ENCODE measurements around the gene PRAME.
A peak's percentile ranks its signal among the peaks of the same experiment; 100 is the strongest.
"Not testable (repeated sequence)": the region's sequence is repeated elsewhere in the genome, so short reads cannot be mapped to it uniquely, and the experiment has no call there.

PRAME gene, protein sequence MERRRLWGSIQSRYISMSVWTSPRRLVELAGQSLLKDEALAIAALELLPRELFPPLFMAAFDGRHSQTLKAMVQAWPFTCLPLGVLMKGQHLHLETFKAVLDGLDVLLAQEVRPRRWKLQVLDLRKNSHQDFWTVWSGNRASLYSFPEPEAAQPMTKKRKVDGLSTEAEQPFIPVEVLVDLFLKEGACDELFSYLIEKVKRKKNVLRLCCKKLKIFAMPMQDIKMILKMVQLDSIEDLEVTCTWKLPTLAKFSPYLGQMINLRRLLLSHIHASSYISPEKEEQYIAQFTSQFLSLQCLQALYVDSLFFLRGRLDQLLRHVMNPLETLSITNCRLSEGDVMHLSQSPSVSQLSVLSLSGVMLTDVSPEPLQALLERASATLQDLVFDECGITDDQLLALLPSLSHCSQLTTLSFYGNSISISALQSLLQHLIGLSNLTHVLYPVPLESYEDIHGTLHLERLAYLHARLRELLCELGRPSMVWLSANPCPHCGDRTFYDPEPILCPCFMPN

DNA sequence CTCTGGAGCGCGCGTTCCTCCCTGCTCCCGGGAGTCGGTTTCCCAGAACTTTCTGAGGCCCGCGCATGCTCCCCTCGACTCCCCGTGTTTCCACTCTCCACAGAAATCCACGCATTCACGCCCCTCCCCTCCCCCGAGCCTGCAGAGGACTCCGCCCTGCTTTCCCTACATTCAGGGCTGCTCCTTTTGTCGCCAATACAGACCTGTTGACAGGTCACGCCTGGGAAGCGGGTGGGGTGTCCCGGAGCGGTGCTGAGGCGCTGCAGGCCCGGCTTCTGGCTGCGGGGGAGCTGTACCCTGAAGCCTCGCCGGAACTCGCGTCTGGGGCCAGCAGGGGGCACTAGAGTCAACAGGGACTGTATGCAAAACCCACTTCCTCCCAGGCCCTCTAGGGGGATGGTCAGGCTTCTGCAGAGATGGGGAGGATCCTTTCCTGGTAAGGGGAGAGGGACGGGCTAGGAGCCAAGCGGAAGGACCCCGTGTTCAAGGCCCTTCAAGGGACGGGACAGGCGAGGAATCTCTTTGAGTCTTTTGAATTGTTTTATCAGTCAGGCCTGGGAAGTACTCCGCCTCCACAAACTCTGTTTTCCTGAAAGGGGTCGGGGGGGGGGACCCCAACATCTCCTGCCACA is at the start of gene PRAME:
Gene PRAME, minus strand, starts transcription at position 294 of the 632 bp plus-strand sequence. CDS start 2,433 bp downstream, outside the sequence.
- no peak for DNase-seq

DNA sequence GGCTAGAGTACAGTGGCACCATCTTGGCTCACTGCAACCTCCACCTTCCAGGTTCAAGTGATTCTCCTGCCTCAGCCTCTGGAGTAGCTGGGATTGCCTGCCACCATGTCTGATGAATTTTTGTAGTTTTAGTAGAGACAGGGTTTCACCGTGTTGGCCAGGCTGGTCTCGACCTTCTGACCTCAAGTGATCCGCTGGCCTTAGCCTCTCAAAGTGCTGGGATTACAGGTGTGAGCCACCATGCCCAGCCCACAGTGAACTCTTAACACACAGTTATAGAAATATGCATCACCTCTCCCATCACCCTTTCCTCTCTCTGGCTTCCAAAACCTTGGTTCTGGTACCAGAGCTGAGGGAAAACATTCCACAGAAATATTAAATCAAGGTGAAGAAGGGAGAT is 49.0 kb upstream of the PRAME start:
- DNase-seq = not testable (repeated sequence)

DNA sequence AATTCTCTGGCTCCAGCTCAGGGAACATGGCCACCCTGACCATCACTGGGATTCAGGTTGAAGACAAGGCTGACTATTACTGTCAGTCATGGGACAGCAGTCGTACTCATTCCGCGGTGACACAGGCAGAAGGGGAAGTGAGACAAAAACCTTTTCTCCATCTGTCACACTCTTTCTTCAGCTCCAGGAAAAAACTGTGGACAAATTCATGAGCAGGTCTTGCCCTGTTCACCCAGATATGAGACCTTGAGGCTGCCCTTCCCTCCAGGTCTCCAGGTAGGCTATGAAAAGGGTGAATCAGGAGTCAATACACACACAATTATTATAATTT is 46.0 kb upstream of the PRAME start:
- DNase-seq = no peak

DNA sequence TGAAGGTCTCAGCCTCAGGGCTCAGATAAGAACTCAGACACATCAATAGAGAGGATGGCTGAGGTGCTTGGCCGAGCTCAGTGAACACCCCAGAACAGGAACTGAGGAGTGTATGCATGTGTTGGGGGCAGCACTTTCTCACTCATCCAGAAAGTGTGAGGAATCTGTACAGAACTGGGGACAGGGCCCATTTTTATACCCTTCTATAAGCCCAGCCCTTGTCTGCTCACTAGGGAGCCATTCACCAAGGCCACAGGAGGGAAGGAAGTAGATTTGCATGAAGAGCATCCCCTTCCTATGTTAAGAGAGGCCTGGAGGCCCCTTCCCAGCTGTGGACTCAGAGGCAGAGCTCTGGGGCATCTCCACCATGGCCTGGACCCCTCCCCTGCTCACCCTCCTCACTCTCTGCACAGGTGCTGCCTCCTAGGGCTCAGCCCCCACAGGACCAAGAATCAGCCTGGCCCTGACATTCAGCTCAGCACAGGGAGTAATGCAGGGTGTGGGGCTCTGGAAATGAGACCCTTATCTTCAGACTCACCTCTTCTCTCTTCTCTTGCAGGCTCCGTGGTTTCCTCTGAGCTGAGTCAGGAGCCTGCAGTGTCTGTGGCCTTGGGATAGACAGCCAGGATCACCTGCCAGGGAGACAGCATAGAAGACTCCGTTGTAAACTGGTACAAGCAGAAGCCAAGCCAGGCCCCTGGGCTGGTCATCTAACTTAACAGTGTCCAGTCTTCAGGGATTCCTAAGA is 45.4 kb upstream of the PRAME start:
- no peak for DNase-seq

DNA sequence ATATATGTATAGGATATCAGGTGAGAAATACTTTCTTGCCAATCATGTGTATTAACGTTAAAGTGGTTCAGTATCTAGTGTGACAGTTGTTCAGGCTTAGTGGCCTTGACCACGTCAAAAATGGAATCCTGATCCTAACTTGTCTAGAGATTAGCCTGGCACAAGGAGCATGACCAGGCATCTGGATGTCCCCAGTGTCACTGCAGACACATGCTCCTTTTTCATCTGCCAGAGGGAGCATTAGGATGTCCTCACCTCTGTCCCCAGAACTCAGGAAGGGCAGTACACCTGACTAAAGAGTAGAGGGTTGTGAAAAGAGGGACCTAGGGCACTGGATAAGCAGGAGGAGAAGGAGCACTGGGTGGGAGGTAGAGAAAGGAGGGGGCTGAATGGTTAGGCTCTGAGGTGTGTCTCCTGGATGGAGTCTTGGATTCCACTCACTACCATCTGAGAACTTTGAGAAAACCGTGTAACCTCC is 44.4 kb upstream of the PRAME start:
- DNase-seq = no peak

DNA sequence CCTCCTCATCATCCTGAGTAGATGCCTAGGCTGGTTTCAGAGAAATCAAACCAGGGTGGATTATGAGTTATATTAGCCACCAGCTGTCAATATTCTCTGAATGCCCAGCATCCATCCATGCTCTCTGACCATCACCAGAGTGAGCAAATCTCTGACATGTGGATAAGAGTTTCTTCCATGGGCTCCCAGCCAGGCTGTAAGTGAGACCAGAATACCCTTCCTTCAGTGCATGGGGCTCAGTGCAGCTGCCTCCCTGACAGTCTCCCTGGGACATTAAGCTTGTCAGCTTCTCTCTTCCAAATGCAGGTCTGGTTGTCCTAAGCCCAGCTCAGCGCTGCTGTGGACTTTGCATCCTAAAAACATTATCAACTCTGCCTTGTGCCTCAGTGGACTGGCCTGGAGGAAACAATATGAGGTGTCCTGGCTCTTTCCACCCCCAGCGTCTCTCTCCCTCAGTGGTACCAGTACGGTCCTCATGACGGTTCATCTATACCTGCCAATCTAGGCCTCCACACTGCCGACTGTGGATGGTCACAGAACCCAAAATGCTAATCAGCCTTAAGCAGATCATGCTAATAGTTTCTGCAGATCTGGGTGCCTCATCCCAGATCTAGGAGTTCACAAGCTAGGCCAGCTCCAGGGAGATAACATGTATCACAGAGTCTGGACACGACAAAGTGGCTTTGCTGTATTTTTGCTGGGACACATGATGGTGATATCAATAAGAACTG is 41.6 kb upstream of the PRAME start:
- DNase-seq = no peak

DNA sequence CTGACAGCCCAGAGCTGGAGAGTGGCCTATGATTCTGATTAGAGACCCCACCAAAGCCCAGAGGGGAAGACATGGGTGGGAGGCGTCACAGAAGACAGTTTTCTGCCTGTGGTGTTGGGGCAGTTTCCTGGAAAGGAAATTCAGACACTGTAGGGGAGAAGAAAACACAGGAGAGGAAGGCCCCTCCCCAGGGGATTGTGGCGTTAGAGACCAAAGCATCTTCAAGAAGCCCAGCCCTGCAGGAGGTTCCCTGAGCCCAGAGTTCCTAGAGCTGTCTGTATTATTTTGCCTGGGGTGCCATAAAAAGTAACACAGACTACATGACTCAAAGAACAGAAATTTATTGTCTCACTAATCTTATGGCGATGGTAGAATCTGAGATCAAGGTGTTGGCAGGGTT is 40.2 kb upstream of the PRAME start:
- no peak for DNase-seq

DNA sequence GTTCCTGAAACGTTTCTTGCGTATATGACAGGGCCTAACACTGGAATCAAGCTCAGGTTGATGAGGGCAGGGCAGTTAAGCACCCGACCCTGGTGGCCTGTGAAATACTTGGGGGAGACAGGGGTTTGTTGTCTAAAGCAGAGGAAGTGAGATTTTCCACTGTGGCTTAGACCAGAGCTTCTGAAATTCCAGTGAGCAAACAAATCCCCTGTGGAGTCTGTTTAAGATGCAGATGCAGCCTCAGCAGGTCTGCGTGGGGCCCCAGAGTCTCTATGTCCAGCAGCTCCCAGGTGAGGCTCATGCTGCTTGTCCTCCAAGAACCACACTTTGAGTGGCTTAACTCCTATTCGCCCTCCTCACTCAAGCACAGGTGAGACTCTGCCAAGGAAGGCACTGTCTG is 39.1 kb upstream of the PRAME start:
- no peak for DNase-seq

DNA sequence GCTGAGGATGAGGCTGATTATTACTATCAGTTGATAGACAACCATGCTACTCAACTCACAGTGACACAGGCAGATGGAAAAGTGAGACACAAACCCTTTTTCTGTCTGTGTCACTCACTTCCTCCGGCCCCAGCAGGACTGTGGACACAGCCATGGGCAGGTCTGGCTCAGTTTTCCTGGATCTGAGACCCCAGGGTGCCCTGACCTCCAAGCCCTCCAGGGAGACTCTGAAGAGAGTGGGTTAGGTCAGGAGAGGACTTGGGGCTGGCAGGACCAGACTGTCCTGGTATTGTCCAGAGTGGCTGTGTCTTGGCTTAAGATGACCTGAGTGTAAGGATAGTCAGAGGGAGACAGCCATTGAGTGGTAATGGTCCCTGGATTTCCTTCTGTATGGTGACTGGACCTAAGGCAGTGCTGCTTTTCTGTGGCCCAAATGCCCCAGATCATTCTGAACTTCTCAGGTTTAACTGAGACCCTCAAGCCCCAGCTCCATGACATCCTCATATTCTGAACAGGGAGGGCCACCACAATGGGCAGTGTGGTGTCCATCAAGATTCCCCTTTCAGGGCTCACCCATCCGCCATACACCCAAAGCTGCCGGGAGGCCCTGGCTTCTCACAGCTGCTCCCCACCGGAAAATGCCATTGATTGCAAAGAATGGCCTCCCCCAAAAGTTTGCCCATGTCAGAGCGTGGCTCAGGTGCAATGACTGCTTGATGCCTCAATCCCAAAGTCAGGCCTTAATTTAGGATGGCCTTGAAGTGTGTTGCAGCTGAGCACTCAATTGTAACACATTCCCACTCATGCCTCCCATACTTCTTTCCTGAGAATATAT is 36.2 kb upstream of the PRAME start:
- DNase-seq = no peak

DNA sequence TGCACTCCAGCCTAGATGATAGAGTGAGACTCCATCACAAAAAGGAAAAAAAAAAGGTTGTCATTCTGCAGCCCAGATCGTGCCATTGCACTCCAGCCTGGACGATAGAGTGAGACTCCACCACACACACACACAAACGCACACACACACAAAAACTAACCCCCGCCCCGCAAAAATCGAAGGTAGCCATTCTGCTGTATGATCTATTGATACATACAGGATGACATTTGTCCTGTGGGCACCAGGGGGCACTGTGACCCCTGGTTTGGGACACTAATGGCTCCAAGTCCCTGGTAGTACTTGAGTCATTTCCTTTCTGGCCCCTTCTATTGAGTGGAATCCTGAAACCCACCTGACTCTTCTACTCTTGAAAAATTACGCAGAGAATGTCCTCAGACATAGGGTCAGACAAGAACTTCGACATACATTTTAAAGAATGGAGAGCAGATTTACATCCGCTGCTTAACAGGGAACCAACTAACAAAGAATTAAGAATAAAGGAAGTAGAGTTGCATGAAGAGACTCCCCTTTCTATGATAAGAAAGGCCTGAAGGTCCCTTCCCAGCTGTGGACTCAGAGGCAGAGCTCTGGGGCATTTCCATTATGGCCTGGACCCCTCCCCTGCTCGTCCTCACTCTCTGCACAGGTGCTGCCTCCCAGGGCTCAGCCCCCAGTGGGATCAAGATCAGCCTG is 35.0 kb upstream of the PRAME start:
- DNase-seq = peak; percentile 18

DNA sequence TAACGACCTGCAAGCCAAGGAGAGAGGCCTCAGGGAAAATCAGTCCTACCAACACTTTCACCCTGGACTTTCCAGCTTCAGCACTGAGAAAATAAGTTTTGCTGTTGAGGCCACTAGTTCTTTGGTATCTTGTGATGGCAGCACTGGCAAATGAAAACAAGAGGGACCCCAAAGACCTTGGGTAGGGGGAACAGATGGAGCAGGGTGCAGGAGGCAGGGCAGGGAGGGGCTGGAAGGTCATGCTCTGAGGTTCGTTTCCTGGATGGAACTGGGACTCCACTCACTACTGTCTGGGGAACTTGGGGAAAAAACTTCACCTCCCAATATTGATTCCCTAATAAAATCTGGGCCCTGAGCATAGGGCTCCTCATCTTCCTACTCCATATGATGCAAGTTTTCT is 34.2 kb upstream of the PRAME start:
- DNase-seq = no peak

DNA sequence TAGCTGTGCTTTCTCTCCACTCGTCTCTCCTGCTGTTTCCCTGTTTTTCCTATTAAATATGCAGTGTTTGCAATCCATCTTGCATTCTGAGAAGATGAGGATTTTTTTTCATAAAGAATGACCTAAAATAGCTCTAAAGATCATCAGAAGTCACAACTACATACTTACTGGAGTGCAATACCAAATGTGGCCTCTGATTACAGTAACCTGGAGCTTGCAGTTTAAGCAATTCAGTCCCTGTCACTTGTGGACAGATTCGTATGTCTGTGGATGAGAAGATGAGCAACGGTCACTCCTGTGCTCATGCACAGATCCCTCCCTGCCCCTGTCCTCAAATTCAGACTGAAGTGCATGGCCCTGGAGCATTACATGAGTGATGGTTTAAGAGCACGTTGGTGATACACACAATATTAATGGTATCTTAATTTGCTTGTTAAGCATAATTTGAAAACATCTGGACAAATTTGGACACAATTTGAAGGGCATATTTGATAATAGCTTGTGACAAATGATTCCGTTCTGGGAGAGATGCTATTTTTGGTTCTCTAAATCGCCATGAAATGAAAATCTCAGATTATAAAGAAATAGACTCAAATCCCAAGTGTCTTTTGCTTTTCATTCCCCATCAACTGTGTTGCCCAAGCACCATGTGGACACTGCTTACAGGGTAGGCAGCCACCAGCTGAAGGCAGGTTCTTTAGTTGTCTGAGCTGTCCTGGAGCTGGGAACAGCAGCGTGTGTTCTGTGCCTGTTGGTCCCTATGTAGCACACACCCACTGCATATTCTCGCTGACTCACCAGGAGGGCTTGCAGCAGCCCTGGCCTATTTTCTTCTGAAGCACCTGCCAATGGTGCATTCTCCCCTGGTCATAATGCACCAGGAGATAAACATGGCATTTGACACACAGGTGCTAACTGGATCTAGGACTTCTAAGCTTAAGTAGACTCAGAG is 32.6 kb upstream of the PRAME start:
- DNase-seq = no peak

DNA sequence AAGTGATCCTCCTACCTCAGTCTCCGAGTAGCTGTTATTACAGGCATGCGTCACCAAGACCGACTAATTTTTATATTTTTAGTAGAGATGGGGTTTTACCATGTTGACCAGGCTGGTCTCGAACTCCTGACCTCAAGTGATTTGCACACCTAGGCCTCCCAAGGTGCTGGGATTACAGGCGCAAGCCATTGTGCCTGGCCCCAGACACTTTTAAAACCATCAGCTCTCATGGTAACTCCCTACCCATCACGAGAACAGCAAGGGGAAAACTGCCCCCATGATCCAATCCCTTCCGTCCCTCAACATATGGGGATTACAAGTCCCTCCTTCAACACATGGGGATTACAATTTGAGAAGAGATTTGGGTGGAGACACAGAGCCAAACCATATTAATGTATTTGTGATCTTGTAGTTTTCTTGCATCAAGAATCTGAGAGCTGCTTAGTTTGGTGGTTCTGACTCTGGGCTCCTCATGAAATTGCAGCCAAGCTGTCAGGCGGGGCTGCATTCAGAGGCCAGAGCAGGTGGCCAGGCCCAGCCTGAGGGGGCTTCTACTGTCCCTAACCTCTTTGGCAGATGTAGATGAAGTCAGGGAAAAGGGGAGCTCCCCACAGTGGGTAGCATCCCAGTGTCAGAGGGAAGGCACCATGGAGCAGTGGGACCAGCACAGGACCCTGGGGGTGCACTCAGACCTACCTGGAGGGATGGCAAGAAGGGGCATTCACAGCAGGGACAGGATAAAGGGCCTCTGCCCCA is 31.2 kb upstream of the PRAME start:
- DNase-seq = no peak

DNA sequence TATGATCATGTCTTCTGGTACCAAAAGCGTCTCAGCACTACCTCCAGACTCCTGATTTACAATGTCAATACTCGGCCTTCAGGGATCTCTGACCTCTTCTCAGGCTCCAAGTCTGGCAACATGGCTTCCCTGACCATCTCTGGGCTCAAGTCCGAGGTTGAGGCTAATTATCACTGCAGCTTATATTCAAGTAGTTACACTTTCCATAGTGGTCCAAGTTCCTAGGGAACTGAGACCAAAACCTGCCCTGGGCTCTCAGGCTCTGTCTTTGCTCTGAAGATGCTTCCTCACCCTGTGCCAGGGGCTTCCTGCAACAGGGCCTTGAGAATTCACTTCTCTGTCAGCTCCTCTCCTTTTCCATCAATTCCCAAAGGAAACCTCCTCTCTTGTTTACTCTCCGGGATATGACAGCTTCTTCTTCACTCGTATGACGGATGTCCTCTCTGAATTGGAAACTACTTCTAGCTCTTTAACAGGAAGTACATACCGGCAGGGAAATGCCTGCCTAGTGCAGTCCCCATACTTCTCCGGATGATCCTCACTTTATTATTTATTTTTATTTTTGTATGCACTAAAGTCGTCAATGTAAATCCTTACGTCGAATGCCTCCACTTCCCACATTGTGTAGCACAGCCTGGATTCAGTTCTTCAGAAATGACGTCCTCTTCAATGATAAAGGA is 29.6 kb upstream of the PRAME start:
- DNase-seq = no peak

DNA sequence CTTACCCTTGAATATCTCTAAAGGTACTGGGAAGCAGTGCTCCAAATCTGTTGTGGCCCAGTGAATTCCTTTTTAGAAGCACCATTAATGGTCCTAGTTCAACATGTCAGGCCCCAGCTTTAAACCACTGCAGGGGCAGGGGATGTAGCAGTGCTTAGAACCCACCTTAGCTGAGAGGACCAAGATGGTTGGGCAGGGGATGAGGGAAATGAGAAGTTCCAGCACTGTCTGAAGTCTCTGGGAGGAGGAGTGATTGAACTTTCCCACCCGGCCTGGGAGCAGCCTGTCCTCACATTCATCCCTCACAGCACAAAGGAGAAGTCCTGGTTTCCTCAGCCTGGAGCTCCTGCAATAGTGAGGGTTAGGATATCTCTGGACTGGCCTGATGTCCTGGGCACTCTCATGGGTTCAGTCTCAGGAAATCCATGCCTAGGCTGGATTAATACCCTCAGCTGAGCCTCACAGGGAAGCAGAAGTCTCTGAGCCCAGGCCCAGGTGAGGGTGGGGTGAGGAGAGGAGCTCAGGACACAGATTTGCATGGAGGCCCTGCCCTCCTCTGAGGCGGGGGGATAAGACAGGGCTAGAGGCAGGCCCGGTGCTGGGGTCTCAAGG is 28.6 kb upstream of the PRAME start:
- DNase-seq = no peak

DNA sequence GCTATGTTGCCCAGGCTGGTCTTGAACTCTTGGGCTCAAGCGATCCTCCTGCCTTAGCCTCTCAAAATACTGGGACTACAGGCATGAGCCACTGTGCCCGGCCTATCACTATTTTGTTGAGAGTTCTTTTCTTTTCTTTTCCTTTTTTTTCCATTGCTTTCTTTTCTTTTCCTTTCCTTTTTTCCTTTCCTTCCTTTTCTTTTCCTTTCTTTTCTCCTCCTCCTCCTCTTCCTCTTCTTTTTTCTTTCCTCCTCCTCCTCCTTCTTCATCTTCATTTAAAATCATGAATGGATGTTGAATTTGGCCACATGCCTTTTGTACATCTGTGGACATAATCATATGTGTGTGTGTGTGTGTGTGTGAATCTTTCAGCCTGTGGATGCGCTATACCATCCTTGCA is 25.7 kb upstream of the PRAME start:
- no peak for DNase-seq

DNA sequence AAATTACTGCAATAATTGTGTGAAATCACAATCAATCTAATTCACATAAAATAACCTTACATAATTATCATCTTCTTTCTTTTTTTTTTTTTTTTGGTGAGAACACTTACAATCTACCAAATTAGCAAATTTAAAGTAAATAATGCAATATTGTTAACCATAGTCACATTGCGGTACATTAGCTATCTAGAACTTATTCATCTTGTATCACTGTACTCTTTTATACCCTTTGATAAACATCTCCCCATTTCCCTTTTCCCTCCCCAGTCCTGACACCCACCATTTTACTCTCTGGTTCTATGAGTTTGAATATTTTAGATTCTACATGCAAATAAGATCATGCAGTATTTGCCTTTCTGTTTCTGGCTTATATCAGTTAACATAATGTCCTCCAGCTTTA is 24.0 kb upstream of the PRAME start:
- DNase-seq = no peak

DNA sequence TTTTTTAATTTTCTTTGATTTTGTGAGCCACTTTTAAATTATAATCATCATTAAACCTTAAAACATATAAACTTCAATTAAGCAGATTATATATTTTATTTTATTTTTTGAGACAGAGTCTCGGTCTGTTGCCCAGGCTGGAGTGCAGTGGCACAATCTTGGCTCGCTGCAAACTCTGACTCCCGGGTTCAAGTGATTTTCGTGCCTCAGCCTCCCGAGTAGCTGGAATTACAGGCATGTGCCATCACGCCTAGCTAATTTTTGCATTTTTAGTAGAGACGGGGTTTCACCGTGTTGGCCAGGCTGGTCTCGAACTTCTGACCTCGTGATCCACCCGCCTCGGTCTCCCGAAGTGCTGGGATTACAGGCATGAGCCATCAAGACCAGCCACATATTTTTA is 22.5 kb upstream of the PRAME start:
- not testable (repeated sequence) for DNase-seq

Measured in midbrain (tissue), 1 donor.